Measurements from ENCODE around the gene EEFSEC. TPM values are rescaled to one million over a fixed set of nuclear protein-coding genes. Genes with fewer than 3 reads are reported as not detected.

The EEFSEC gene
- total RNA-seq, 1 donor = 8.0 TPM

DNA sequence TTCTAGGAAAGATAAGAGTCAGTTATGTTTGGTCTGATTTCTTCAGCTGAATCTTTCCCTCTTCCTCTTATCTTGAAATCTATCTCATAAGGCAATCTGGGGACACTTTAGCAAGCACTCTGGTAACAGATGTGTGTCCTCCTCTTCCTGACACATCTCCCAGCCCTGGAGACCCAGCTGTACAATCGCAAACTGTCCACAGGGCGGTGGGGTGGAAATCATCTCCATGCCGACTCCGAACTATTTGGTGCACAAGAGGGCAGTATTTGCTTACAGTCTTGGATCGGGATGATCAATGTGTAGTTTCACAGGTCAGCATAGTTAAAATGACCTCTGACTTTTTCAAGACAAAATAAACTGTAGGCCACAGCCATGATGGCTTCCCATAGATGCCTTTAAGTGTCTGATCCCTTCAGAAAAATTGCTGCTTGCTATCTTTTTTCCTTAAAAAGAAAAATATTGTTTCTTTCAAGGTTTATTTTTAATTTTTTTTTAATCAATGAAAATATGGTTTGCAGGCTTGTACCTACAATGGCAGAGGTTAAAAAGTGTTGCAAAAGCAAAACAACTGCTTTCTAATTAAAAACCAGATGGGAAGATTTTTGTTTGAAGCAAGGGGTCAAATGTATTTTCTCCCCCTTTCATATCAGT, 17.7 kb downstream of the EEFSEC start:
- no peak overlapping the region for H3K4me3 ChIP-seq (ENCODE audit: low read length)
- H3K27me3 ChIP-seq (ENCODE audit: insufficient read depth, low read length) = no peaks in the 10 kb centered on the region
- peaks cover 43% of the 10 kb centered on the region for H3K4me1 ChIP-seq (ENCODE audit: insufficient read depth, low read length)
- H3K9me3 ChIP-seq (ENCODE audit: low read depth, low read length) = no peaks in the 10 kb centered on the region

DNA sequence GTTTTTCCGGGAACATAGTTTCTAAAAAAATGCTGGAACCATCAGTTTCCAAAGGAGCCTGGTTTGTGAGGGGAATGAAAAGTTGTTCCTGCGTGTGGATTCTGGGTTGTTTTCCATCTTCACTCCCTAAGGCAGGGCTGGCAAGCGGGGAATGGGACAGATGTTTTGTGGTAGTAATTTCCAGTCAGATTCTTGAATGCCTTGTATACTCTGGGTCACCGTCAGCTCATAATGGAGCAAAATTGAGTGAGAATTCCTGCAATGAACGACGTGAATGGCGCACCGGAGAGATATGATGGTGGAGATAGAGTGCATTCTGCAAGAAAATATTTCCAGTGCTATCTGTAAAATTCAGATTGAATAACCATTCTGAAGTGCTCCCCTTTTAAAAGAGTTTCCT, 19.9 kb downstream of the EEFSEC start:
- Histone ChIP-seq H3K27me3 (ENCODE audit: insufficient read depth, low read length) (no peaks in the 10 kb centered on the region), H3K4me1 (ENCODE audit: insufficient read depth, low read length) (peaks cover 37% of the 10 kb centered on the region), H3K9me3 (ENCODE audit: low read depth, low read length) (no peaks in the 10 kb centered on the region), H3K4me3 (ENCODE audit: low read length) (no peak overlapping the region)

DNA sequence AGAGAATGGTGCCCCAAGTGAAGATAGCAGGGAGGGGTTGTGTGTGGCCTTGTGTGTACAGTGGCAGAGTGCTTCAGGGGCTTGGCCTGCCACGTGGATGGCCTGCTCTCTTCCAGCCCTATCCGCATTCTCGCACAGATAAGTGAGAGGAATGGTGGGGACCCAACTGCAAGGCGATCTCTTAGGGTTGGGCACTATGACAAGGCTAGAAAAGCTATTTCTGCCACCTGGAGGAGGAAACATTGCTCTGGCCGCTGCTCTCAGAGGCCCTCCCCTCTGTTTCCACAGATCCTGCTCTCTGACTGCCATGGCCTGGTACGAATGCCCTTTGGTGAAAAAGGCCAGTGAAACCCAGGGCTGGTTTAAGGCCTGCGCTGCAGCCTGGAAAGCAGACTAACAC, 20.6 kb downstream of the EEFSEC start:
- H3K4me3 ChIP-seq (ENCODE audit: low read length) = no peak overlapping the region
- no peaks in the 10 kb centered on the region for H3K9me3 ChIP-seq (ENCODE audit: low read depth, low read length)
- no peaks in the 10 kb centered on the region for H3K27me3 ChIP-seq (ENCODE audit: insufficient read depth, low read length)
- peaks cover 31% of the 10 kb centered on the region for H3K4me1 ChIP-seq (ENCODE audit: insufficient read depth, low read length)

DNA sequence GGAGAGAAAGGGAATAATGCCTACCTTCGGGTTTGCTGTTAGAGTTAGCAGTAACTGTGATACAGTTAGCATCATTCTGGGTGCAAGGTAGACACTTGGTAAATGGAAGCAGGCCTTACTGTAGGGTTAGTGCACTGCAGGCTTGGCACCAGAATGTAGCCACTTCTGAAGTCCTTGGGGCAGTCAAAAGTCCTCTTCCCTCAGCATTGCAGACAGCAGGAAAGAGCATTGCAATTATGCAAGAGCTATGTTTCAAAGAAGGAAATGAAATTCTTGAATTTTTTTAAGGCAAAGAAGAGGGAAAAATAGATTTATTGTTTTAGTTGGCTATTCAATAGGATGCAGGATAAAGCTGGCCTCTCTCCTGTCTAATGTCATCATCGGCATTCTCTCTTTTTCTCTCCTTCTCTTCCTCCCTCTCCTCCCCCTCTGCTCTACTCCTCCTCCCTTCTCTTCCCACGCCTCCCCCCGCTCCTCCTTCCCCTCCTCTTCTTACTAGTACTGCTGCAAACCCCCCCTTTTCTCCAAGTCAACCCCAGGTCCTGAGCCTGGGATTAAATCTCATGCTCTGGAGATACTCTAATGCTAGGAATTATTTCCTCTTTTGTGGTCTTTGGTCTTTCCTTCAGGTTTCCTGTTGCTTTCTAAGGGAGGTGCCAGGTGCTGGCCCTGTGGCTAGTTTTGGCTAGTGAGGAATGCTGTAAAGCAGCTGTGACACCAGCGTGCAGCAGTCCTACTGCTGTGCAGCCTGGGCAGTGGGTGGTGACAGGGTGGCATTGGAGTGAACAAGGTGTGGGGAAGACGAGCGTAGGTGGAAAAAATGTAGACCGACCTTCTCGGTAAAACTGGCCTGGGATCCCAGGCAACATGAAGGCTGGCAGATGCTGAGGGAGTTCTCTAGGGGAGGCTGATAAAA, 21.7 kb downstream of the EEFSEC start:
- H3K9me3 ChIP-seq (ENCODE audit: low read depth, low read length) = no peaks in the 10 kb centered on the region
- no peaks in the 10 kb centered on the region for H3K27me3 ChIP-seq (ENCODE audit: insufficient read depth, low read length)
- peaks cover 30% of the 10 kb centered on the region for H3K4me1 ChIP-seq (ENCODE audit: insufficient read depth, low read length)
- no peak overlapping the region for H3K4me3 ChIP-seq (ENCODE audit: low read length)

DNA sequence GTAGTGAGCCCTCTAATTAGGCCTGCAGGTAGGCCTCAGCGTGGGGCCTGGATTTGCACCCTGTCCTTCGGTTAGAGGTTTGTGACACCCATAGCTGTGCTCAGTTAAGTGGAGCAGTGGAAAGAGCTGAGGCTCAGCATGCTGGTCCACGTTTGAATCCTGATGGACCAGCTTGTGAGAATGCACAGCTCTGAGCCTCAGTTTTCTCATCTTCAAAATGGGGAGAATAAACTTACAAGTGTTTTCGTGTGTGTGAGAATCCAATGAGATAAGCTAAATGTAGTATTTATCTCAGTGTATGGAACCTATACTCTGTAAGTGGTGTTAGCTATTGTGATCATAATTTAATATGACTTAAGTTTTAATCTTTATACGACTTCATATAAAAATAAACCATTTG, 22.5 kb downstream of the EEFSEC start:
- no peak overlapping the region for H3K4me3 ChIP-seq (ENCODE audit: low read length)
- no peaks in the 10 kb centered on the region for H3K9me3 ChIP-seq (ENCODE audit: low read depth, low read length)
- no peaks in the 10 kb centered on the region for H3K27me3 ChIP-seq (ENCODE audit: insufficient read depth, low read length)
- peaks cover 30% of the 10 kb centered on the region for H3K4me1 ChIP-seq (ENCODE audit: insufficient read depth, low read length)

DNA sequence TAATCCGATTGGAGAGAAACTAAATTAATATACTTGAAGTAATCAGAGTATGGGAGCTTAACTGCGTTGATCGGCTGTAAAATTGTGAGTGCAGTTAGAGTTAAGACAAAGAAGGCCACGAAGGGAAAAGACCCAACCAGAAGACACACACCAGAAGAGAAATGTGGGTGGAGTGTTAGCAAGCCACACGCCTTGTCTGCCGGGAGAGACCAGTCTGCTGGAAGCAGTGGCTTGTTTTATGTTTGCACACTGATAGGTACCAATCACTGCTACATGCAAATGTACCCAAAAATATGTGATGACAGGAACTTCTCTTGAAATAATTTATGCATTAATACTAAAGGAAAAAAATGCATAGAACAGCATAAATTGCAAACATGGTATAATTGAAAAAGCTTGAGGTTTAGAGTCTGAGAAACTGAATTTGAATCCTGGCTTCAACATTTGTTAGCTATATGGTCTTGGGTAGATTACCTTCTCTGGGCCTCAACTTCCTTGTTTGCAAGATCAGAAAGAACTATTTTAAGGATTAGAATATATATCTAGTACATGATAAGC, 23.1 kb downstream of the EEFSEC start:
- H3K4me1 ChIP-seq (ENCODE audit: insufficient read depth, low read length) = peaks cover 30% of the 10 kb centered on the region
- no peak overlapping the region for H3K4me3 ChIP-seq (ENCODE audit: low read length)
- H3K27me3 ChIP-seq (ENCODE audit: insufficient read depth, low read length) = no peaks in the 10 kb centered on the region
- no peaks in the 10 kb centered on the region for H3K9me3 ChIP-seq (ENCODE audit: low read depth, low read length)

DNA sequence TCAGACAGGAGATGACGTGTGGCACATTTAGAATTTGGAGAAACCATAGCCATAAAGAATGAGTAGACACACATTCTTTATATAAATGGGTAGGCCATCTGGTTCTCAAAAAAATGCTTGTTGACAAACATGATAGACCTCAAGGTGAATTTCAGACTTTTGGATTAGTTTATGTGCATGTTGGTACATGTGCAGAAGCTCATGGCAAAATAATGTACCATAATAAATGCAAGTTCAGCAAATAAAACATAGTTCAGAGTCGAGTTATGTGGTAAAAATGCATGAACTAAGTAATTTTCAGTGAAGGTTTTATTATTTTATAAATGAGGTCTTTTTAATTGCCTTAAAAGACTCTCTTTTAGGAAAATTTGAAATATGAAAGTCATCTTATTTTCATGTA, 24.6 kb downstream of the EEFSEC start:
- Histone ChIP-seq H3K9me3 (ENCODE audit: low read depth, low read length) (no peaks in the 10 kb centered on the region), H3K27me3 (ENCODE audit: insufficient read depth, low read length) (no peaks in the 10 kb centered on the region), H3K4me1 (ENCODE audit: insufficient read depth, low read length) (peaks cover 30% of the 10 kb centered on the region), H3K4me3 (ENCODE audit: low read length) (no peak overlapping the region)

DNA sequence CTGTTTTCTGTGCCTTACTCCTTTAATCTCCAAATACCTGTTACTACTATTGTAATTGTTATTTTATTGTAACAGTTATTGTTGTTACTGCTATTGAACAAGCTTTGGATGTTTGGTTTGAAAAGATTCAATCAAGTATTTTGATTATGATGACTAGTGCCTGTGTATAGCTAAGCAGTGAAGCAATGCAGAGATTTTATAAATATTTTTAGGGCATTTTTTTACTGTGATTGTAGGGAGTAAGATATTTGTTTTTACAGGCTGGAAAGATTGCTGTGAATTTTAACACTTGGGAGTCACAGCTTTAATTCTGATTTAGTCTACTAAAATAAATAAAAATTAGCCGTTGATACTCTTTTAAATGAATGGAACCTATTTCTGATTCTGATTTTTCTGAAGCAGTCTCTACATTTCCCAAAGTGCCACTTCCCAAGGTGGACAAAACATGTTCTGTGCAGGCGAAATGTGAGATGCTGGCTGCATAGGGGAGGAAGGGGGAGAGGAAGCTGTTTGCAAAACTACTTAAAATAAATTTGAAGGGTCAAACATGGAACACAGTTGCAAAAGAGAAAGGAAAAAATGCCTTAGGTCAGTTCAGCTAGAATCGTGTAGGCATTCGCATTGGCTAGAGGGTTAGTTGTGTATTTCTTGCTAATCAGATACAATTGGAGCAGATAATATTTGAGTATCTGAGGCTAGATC, 25.7 kb downstream of the EEFSEC start:
- Histone ChIP-seq H3K9me3 (ENCODE audit: low read depth, low read length) (no peaks in the 10 kb centered on the region), H3K27me3 (ENCODE audit: insufficient read depth, low read length) (no peaks in the 10 kb centered on the region), H3K4me1 (ENCODE audit: insufficient read depth, low read length) (peaks cover 26% of the 10 kb centered on the region), H3K4me3 (ENCODE audit: low read length) (no peak overlapping the region)

DNA sequence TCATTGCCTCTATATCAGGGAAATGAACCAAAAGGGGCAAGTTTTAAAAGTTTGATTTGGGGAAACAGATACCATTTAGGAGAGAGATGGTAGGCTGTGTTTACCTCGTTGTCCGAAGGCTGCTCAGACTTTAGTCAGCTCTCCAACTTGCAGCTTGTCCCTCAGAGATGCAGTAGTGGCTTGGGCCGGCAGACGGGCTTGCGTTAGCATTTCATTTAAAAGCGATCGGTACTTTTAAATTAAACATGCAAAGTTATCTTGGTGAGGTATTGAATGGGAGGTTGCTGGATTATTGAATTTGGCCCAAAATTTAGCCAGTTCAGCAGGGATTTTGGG, 26.2 kb downstream of the EEFSEC start:
- H3K4me1 ChIP-seq (ENCODE audit: insufficient read depth, low read length) = peaks cover 21% of the 10 kb centered on the region
- H3K4me3 ChIP-seq (ENCODE audit: low read length) = no peak overlapping the region
- H3K27me3 ChIP-seq (ENCODE audit: insufficient read depth, low read length) = no peaks in the 10 kb centered on the region
- no peaks in the 10 kb centered on the region for H3K9me3 ChIP-seq (ENCODE audit: low read depth, low read length)

DNA sequence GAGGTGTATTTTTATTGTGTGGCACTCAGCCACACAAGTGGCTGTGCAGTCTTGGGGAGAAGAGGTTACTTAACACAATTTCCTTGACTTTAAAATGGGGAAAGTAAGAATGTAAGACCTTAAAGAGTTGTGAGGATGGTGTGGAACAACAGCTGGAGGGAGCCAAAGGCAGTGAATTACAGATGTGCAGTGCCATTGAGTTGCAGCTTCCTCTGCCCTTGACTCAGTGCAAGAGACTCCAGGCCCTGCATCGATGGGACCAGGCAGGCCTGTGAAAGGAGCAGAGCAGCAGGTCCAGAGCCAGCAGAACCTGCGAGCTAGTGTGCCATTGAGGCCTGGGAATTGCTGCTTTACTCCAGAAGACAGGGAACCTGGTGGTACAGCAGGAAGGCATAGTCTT, 27.2 kb downstream of the EEFSEC start:
- Histone ChIP-seq H3K27me3 (ENCODE audit: insufficient read depth, low read length) (no peaks in the 10 kb centered on the region), H3K4me3 (ENCODE audit: low read length) (no peak overlapping the region), H3K4me1 (ENCODE audit: insufficient read depth, low read length) (peaks cover 11% of the 10 kb centered on the region), H3K9me3 (ENCODE audit: low read depth, low read length) (no peaks in the 10 kb centered on the region)

DNA sequence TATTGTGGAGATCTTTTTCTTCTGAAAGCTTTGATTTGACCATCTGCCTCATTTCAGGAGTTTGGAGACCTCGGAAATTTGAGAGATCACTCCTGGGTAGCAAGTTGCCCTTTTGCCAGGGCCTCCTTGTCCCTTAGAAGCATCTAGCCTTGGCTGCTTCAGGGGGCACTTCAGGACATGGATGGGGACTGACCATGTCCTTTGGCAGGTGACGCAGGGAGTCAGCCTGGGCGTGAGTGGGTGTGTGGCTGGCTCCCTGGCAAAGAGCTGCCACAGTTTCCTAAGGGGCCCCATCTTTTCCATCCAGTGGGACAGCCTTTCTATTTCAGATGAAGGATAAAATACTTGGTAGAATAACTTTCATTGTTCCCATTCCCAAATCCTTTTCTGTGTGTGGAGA, 27.6 kb downstream of the EEFSEC start:
- Histone ChIP-seq H3K27me3 (ENCODE audit: insufficient read depth, low read length) (no peaks in the 10 kb centered on the region), H3K4me1 (ENCODE audit: insufficient read depth, low read length) (peaks cover 9% of the 10 kb centered on the region), H3K4me3 (ENCODE audit: low read length) (no peak overlapping the region), H3K9me3 (ENCODE audit: low read depth, low read length) (no peaks in the 10 kb centered on the region)

DNA sequence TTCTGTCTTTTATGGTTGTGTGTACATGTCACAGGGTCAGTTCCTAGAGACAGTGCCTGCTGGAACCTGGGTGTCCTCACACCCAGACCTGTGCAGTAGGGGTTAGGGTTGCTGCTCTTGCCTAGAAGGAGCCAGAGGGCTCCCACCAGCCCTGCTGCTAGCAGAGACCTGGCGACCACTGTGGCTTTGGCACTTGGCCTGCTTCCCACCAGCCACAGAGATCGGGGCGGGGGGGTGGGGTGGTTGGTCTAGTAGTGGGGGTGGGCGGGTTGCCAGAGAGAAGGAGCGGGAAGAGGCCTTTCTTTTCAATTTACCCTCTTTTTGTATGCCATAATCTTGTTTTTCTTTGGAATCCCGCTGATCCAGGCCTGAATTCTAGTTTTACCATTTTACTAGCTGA, 29.4 kb downstream of the EEFSEC start:
- Histone ChIP-seq H3K9me3 (ENCODE audit: low read depth, low read length) (no peaks in the 10 kb centered on the region), H3K4me1 (ENCODE audit: insufficient read depth, low read length) (peaks cover 9% of the 10 kb centered on the region), H3K27me3 (ENCODE audit: insufficient read depth, low read length) (no peaks in the 10 kb centered on the region), H3K4me3 (ENCODE audit: low read length) (no peak overlapping the region)

DNA sequence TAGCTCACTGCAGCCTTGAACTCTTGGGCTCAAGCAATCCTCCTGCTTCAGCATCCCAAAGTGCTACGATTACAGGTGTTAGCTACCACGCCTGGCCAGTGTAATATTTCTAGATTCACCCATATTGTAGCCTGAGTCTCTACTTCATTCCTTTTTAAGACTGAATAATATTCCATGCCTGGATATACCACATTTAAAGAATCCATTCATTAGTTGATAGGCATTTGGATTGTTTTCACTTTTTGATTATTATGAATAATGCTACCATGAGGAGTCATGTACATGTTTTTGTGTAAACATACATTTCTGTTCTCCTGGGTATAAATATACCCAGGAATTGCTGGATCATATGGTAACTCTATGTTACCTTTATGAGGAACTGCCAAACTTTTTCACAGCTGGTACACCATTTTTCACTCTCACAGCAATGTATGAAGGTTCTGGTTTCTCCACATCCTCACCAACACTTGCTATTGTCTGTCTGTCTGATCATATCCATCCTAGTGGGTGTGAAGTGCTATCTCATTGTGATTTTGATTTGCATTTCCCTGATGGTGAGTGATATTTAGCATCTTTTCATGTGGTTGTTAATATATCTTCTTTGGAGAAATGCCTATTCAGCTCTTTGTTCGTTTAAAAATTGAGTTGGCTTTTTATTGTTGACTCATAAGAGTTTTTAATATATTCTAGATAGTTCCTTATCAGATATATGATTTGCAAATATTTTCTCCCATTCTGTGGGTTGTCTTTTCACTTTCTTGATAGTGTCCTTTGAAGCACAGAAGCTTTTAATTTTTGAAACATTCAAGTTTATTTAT, 32.6 kb downstream of the EEFSEC start:
- no peaks in the 10 kb centered on the region for H3K27me3 ChIP-seq (ENCODE audit: insufficient read depth, low read length)
- H3K4me1 ChIP-seq (ENCODE audit: insufficient read depth, low read length) = no peaks in the 10 kb centered on the region
- H3K4me3 ChIP-seq (ENCODE audit: low read length) = no peak overlapping the region

DNA sequence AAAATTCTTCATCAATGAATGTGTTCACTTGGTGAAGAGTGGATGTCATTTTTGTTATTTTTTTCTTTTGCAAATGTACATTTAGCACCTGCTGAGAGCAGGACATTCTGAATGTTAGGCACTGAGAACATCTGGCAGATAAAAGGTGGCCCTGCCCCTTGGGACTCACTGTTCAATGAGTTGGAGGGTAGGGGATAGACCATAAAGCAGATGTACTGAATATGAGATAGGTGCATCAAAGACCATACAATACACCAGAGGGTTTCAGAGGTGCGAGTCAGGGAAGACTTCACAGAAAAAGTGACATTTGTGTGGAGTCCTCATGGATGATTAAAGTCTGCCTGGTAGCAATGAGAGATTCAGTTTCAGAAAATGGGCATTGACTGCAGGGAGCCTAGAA, 34.2 kb downstream of the EEFSEC start:
- Histone ChIP-seq H3K4me1 (ENCODE audit: insufficient read depth, low read length) (no peaks in the 10 kb centered on the region), H3K9me3 (ENCODE audit: low read depth, low read length) (no peaks in the 10 kb centered on the region), H3K27me3 (ENCODE audit: insufficient read depth, low read length) (no peaks in the 10 kb centered on the region), H3K4me3 (ENCODE audit: low read length) (no peak overlapping the region)

More for the DNA sequence above, 32.6 kb downstream of the EEFSEC start:
- H3K9me3 ChIP-seq (ENCODE audit: low read depth, low read length) = no peaks in the 10 kb centered on the region
